ENCODE measurements around the gene ABHD6. TPM values are rescaled to one million over a fixed set of nuclear protein-coding genes. Genes with fewer than 3 reads are reported as not detected.
"Not testable (repeated sequence)": the region's sequence is repeated elsewhere in the genome, so short reads cannot be mapped to it uniquely, and the experiment has no call there.

ABHD6 gene
- polyA plus RNA-seq, 1 experiment, result 9.2 TPM

DNA sequence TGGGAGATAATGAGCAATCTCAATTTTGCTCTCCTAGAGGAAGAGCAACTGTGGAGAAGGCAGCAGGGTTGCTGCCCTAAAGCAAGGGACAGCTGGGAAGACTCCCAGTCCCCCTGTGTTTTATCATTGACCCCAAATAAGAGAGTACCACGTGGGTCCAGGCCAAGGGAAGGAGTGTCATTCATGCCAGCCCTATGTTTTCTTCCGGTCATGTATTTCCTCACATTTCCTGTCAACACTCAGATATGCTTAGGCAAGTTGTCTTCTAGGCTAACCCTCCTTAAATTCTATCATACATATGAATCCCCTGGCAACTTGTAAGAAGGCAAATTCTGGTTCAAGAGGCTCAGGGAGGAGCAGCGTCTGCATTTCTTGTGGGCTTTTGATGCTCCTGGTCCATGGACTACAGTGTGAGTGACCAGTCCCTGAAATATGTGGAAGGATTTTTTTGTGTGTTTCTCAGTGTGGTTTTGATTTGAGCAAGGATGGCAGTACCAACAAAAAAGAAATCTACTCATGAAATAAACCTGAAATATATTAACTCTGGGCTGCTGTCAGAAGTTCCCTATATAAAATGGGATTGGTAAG is 36.5 kb downstream of the ABHD6 start:
- DNase-seq (ENCODE audit: low read depth), result no peak
- TF ChIP-seq, protein P1, sequence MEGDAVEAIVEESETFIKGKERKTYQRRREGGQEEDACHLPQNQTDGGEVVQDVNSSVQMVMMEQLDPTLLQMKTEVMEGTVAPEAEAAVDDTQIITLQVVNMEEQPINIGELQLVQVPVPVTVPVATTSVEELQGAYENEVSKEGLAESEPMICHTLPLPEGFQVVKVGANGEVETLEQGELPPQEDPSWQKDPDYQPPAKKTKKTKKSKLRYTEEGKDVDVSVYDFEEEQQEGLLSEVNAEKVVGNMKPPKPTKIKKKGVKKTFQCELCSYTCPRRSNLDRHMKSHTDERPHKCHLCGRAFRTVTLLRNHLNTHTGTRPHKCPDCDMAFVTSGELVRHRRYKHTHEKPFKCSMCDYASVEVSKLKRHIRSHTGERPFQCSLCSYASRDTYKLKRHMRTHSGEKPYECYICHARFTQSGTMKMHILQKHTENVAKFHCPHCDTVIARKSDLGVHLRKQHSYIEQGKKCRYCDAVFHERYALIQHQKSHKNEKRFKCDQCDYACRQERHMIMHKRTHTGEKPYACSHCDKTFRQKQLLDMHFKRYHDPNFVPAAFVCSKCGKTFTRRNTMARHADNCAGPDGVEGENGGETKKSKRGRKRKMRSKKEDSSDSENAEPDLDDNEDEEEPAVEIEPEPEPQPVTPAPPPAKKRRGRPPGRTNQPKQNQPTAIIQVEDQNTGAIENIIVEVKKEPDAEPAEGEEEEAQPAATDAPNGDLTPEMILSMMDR (IDR thresholded peaks at IDR 0.05; ENCODE audit: insufficient read depth, low read depth, low read length), result no peak
- Histone ChIP-seq H3K27me3 (ENCODE audit: control insufficient read depth, insufficient read depth, low read length) (no peaks in the 10 kb centered on the region), H3K36me3 (ENCODE audit: control insufficient read depth, insufficient read depth, low read length) (no peaks in the 10 kb centered on the region), H3K4me3 (ENCODE audit: low read depth, low read length) (no peak overlapping the region)
- ChIA-PET CTCF (interaction anchor here (1.2 kb wide), 1 partner anchor 32 kb away, joined by 5 read pairs; the partner anchor contains the start of genes HTD2 and RPP14), POLR2A (no interaction called here)

DNA sequence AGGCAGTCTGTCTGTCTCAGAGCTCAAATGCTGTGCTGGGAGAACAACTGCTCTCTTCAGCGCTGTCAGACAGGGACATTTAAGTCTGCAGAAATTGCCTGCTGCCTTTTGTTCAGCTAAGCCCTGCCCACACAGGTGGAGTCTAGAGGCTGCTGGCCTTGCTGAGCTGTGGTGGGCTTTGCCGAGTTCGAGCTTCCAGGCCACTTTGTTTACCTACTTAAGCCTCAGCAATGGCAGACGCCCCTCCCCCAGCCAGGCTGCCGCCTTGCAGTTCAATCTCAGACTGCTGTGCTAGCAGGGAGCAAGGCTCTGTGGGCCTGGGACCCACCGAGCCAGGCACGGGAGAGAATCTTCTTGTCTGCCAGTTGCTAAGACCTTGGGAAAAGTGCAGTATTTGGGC is 43.5 kb downstream of the ABHD6 start:
- ChIA-PET POLR2A (no interaction called here), CTCF (interaction anchor here (0.7 to 2.2 kb wide), 5 partner anchors 11 to 114 kb away, joined by 3 to 7 read pairs (median 4); partner anchors contain the start of genes HTD2 and RPP14)
- TF ChIP-seq, protein P1 (IDR thresholded peaks at IDR 0.05; ENCODE audit: insufficient read depth, low read depth, low read length), result no peak
- H3K36me3 ChIP-seq (ENCODE audit: control insufficient read depth, insufficient read depth, low read length), result no peaks in the 10 kb centered on the region
- no peak for DNase-seq (ENCODE audit: low read depth)
- H3K4me3 ChIP-seq (ENCODE audit: low read depth, low read length), result no peak overlapping the region
- no peaks in the 10 kb centered on the region for H3K27me3 ChIP-seq (ENCODE audit: control insufficient read depth, insufficient read depth, low read length)

DNA sequence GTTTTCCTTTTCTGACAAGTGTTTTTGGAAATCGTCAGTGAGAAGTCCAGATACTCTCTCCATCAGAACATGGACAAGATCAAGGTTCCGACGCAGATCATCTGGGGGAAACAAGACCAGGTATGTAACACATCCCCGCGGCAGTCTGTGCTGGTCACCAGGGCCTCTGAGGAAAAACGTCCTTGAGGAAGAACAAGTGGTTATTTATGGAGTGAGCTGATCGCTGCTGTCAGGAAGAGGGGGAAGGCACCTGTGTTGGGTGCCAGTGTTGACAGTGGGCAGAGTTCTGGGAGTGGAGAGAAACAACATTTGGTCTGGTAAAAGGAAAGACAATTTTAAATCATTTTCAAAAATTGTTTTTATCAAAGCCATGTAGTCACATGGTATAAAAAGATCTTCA is 47.7 kb downstream of the ABHD6 start:
- Histone ChIP-seq H3K4me3 (ENCODE audit: low read depth, low read length) (no peak overlapping the region), H3K27me3 (ENCODE audit: control insufficient read depth, insufficient read depth, low read length) (no peaks in the 10 kb centered on the region), H3K36me3 (ENCODE audit: control insufficient read depth, insufficient read depth, low read length) (no peaks in the 10 kb centered on the region; the same call in 1 of the 2 replicates)
- TF ChIP-seq, protein P1 (IDR thresholded peaks at IDR 0.05; ENCODE audit: insufficient read depth, low read depth, low read length), result no peak
- POLR2A ChIA-PET, result no interaction called here
- DNase-seq (ENCODE audit: low read depth), result no peak
- CTCF ChIA-PET, result interaction anchor here (2.1 kb wide), 1 partner anchor 15 kb away, joined by 8 read pairs; no protein-coding TSS in a partner anchor

DNA sequence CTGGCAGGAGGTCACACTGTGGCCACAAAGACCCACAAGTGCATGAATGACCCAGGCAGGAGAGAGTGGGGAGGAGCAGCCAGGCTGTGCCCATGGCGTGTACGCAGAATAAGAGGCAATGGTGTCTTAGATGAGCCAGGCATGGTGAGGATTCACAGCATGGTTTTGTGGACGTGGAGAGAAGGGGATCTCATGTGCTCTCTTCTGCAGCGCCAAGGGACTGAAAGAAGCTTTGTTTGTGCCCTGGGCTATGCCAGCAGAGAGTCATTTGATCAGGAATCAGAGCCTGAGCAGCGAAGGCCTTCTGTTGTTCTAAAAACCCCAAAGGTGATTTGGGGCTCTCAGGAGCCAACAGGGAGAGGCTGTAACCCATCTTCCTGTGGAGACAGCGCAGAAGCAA is 49.8 kb downstream of the ABHD6 start:
- TF ChIP-seq, protein P1 (IDR thresholded peaks at IDR 0.05; ENCODE audit: insufficient read depth, low read depth, low read length), result no peak
- no peak for DNase-seq (ENCODE audit: low read depth)
- Histone ChIP-seq H3K36me3 (ENCODE audit: control insufficient read depth, insufficient read depth, low read length) (no peaks in the 10 kb centered on the region; the same call in 1 of the 2 replicates), H3K27me3 (ENCODE audit: control insufficient read depth, insufficient read depth, low read length) (no peaks in the 10 kb centered on the region), H3K4me3 (ENCODE audit: low read depth, low read length) (no peak overlapping the region)
- ChIA-PET POLR2A (no interaction called here), CTCF (interaction anchor here (1.3 to 1.8 kb wide), 2 partner anchors 19 to 49 kb away, joined by 4 to 9 read pairs; partner anchors contain the start of genes ABHD6, HTD2 and RPP14)

DNA sequence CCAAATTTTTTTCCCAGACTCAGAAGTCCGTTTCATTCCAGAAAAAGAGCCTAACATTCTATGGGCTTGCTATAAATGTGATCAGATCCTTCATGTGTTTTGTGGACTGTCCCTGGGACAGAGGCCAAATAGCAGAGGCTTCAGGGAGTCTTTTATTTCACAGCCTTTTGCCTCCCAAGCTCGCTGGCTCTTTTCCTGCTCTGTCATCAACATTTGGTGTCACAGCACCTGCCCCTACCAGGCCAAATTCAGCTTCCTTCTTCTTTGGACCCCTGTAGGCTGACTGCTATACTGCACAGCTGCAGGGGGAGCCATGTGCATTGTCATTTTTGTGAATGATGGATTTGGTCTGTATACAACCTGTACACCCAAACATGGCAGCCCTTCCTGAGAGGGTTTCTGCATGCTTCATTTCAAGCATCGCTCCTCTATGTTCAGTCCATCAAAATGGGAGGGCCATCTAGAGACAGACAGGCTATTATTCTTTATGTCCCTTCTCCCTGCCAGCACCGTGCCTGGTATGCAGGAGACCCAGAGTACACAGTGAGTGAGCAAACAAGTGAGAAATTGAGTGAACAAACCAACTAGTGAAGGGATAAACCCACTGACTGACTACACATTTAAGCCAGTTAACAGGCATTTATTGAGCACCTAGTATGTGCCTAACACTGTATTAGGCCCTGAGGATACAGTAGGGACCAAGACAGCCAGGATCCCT is 50.6 kb downstream of the ABHD6 start:
- no peaks in the 10 kb centered on the region; the same call in 1 of the 2 replicates for H3K36me3 ChIP-seq (ENCODE audit: control insufficient read depth, insufficient read depth, low read length)
- TF ChIP-seq, protein P1 (IDR thresholded peaks at IDR 0.05; ENCODE audit: insufficient read depth, low read depth, low read length), result no peak
- DNase-seq (ENCODE audit: low read depth), result no peak
- H3K4me3 ChIP-seq (ENCODE audit: low read depth, low read length), result no peak overlapping the region
- CTCF ChIA-PET, result interaction anchor here (0.7 to 1.8 kb wide), 2 partner anchors 18 to 101 kb away, joined by 3 to 9 read pairs; partner anchors contain the start of genes HTD2 and RPP14
- no peaks in the 10 kb centered on the region for H3K27me3 ChIP-seq (ENCODE audit: control insufficient read depth, insufficient read depth, low read length)
- POLR2A ChIA-PET, result no interaction called here

DNA sequence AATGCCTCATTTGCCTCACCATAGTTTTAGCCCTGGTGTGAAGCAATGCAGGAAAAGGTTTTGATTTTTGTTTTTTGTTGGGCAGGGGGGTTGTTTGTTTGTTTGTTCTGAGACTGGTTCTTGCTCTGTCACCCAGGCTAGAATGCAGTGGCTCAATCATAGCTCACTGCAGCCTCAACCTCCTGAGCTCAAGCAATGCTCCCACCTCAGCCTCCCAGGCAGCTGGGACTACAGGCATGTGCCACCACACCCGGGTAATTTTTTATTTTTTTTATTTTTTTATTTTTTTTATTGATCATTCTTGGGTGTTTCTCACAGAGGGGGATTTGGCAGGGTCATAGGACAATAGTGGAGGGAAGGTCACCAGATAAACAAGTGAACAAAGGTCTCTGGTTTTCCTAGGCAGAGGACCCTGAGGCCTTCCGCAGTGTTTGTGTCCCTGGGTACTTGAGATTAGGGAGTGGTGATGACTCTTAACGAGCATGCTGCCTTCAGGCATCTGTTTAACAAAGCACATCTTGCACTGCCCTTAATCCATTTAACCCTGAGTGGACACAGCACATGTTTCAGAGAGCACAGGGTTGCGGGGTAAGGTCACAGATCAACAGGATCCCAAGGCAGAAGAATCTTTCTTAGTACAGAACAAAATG is 51.5 kb downstream of the ABHD6 start:
- DNase-seq (ENCODE audit: low read depth); H3K36me3 ChIP-seq (ENCODE audit: control insufficient read depth, insufficient read depth, low read length); H3K4me3 ChIP-seq (ENCODE audit: low read depth, low read length); POLR2A ChIA-PET; H3K27me3 ChIP-seq (ENCODE audit: control insufficient read depth, insufficient read depth, low read length): not testable (repeated sequence)
- CTCF ChIA-PET, result interaction anchor here (0.7 kb wide), 1 partner anchor 102 kb away, joined by 3 read pairs; no protein-coding TSS in a partner anchor

DNA sequence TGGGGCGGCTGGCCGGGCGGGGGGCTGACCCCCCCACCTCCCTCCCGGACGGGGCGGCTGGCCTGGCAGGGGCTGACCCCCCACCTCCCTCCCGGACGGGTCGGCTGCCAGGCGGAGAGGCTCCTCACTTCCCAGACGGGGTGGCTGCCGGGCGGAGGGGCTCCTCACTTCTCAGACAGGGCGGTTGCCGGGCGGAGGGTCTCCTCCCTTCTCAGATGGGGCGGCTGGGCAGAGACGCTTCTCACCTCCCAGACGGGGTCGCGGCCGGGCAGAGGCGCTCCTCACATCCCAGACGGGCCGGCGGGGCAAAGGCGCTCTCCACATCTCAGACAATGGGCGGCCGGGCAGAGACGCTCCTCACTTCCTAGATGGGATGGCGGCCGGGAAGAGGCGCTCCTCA is 52.9 kb downstream of the ABHD6 start:
- H3K36me3 ChIP-seq (ENCODE audit: control insufficient read depth, insufficient read depth, low read length); POLR2A ChIA-PET; H3K27me3 ChIP-seq (ENCODE audit: control insufficient read depth, insufficient read depth, low read length); DNase-seq (ENCODE audit: low read depth); CTCF ChIA-PET; H3K4me3 ChIP-seq (ENCODE audit: low read depth, low read length): not testable (repeated sequence)

Data from BJ (cell line).